ENCODE data around the gene GLYATL3. TPM values are rescaled to one million over a fixed set of nuclear protein-coding genes. Genes with fewer than 3 reads are reported as not detected.
A peak's percentile ranks its signal among the peaks of the same experiment; 100 is the strongest.

The GLYATL3 gene
- total RNA-seq, 1 donor from 2014 or later: not detected

DNA sequence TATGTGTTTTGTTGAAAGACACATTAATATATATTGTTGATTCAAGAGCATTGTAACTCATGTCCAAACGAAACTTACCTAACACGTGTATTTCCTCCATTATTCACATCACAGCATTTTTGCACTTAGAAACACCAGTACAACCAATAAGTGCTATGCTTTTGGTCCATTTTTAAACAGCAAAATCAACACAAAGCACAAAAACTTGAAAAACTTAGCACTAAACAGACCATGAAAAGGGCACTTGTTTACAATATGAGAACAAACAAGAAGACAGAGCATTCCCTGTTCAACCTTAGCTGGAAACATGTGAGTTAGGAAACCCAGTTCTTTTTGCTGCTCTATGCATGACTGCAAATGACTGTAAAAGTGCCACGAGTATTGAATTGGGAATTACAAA lies 9.6 kb downstream of the GLYATL3 start:
- no peak for ATAC-seq
- no peak for DNase-seq (ENCODE audit: low spot score)
- intact Hi-C loops (cut with DNase I): no loop called here

DNA sequence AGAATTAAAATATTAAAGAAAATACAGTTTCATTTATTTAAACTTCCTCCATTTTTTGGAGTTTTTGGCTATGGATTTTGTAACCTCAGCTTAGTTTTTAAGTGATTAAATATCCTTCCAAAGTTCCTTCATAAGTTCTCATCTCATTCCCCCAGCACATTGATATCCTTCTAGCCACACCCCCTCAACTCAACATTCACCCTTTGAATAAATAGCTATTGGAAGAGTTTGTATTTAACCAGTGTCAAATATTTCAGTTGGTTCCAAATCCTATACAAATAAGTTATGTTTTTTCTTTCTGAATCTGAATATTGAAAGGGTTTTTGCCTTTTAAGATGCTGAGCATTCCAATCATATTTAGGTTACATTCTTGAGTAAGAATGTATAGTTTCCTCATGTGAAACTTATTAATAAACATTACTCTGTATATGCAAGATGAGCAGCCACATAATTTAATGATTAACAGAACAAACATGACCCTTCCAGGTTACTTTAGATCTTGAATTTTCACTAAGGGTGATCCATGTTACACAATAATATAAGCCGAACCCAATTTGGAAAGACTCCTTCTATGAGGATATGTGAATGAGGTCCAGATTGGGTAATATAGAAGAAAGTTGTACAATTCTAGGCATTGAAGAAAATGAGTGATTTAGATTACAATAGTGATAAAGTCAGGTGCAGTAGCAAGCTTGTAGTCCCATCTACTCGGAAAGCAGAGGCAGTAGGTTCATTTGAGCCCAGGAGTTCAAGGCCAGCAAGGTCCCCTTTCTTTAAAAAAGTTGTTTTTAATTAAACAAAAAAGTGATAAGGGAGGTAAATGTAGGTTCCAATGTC lies 13.6 kb downstream of the GLYATL3 start:
- ATAC-seq (no peak), DNase-seq (ENCODE audit: low spot score) (no peak)
- intact Hi-C loops (cut with DNase I): no loop called here

- DNase-seq (ENCODE audit: low spot score) (no peak), ATAC-seq (no peak)
- intact Hi-C loops (cut with DNase I): no loop called here
These were observed 15.1 kb downstream of the GLYATL3 start for GRCh38 chr6:49514571-49515484.

DNA sequence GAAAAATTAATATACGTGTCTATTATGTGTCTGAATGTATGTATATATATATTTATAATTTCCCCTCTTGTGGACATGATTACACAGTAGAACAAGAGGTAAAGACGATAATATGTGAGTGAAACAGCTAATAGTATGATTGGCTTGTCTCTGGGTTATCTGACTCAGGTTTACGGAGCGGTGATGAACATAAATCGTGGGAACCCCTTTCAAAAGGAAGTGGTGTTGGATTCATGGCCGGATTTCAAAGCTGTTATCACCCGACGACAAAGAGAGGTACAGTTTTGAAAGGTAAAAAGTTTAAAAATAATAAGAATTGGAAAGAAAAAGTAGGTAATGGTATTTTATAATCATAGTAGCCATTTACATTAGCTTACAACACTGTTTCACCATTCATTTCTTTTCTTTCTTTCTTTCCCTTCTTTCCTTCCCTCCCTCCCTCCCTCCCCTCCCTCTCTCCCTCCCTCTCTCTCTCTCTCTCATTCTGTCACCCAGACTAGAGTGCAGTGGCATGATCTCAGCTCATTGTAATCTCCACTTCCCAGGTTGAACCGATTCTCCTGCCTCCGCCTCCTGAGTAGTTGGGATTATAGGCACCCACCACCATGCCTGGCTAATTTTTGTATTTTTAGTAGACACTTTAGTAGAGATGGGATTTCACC lies 15.9 kb downstream of the GLYATL3 start:
- DNase-seq (ENCODE audit: low spot score): no peak
- no peak for ATAC-seq
- intact Hi-C loops (cut with DNase I): no loop called here

- intact Hi-C loops (cut with DNase I): no loop called here
- DNase-seq (ENCODE audit: low spot score): no peak
- ATAC-seq: no peak
These were observed 16.4 kb downstream of the GLYATL3 start for GRCh38 chr6:49516147-49516505.

DNA sequence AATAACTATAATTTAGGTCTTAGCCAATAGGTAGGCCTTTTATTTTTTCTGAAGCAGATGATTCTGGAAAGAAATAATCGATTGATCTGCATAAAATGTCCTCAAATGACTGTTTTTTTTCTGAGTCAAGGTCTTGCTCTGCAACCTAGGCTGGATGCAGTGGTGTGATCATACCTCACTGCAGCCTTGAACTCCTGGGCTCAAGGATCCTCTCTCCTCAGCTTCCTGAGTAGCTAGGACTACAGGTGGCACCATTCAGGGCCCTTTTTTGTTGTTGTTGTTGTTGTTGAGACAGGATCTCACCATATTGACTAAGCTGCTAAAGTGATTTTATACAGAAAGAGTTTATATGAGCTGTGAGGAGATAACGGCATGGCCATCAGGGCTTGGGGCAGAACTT lies 18.2 kb downstream of the GLYATL3 start:
- intact Hi-C loops (cut with DNase I): no loop called here
- no peak for DNase-seq (ENCODE audit: low spot score)
- ATAC-seq: no peak

DNA sequence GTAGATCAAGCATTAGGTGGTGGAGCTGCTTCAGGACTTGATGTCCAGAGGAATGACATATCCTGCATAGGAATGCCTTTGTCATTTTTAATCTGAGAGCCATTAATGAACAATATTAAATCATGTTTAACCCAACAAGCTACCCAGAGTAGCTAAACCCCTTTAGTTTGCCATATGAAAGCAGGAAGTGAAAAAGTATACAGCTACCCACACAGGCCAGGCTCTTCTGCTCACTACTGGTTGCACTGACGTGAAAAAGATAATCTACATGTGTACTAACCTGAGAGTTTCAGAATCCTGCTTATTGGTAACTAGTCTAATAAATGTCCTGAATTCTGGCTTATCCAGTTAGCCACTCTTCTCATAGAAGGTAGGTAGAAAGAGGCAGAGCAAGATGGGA lies 19.9 kb downstream of the GLYATL3 start:
- intact Hi-C loops (cut with DNase I): no loop called here
- ATAC-seq: no peak
- DNase-seq (ENCODE audit: low spot score): no peak

DNA sequence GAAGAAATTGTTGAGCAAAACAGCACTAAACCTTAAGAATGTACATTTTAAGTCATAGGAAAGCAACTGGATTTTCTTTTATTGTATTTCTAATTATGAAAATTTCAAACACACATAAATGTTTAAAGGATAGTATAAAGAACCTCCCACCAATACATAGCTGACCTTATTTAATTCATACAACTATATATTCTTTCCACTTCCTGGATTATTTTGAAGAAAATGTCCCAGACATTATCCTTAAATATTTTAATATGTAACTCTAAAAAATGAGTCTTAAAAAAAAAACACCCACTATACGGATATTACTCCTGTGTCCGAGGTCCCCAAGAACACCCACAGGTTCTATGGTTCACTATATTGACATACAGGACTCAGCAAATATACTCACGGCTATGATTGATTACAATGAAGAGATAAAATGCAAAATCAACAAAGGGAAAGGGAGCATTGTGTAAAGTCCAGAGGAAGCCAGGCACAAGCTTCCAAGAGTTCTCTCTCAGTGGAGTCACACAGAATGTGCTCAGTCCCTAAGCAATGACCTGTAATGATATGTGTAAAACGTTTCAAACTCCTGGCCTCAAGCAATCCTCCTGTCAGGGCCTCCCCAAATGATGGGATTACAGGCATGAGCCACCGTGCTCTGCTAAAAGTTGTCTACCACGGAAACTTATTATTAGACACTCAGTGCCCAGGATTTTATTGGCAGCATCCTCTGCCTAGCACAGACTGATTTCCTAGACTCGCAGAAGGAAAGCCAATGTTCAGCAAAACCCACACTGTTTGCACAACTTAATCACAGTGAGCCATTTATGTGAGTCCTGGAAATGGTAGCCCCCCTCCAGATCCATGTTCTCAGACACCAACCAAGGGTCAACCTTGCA lies 23.2 kb downstream of the GLYATL3 start:
- ATAC-seq (no peak), DNase-seq (ENCODE audit: low spot score) (no peak)
- intact Hi-C loops (cut with DNase I): no loop called here

GRCh38 chr6:49523901-49524300 lies 24.2 kb downstream of the GLYATL3 start:
- intact Hi-C loops (cut with DNase I): no loop called here
- ATAC-seq: no peak
- DNase-seq (ENCODE audit: low spot score): no peak

GRCh38 chr6:49524541-49524940 lies 24.8 kb downstream of the GLYATL3 start:
- ATAC-seq (no peak), DNase-seq (ENCODE audit: low spot score) (no peak)
- intact Hi-C loops (cut with DNase I): no loop called here

DNA sequence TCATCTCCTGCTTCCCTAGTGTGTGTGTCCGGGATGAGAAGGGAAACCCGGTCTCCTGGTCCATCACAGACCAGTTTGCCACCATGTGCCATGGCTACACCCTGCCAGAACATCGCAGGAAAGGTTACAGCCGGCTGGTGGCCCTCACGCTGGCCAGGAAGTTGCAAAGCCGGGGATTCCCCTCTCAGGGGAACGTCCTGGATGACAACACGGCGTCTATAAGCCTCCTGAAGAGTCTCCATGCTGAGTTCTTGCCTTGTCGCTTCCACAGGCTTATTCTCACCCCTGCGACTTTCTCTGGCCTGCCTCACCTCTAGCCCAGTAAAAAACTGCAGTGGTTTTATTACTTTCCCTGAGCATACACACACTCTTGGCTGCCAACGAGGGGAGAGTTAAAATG lies 26.9 kb downstream of the GLYATL3 start:
- ATAC-seq (no peak), DNase-seq (ENCODE audit: low spot score) (no peak)
- intact Hi-C loops (cut with DNase I): no loop called here

DNA sequence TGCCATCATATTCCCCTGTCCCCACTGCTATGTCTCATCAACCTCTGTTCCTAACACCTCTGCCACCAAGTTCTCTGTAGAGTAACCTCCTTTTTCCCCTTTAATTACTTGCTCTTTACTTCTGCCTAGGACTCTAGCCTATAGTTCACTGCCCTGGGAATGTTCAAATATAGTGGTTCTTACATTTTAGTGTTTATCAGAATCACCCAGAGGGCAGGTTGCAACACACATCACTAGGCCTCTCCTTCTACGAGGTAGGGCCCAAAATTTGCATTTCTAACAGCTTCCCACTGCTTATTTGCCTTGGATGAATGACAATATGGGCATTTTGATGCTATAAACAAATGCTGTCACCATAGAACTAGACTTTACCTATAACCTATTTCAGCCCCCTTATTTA lies 27.6 kb downstream of the GLYATL3 start:
- no peak for ATAC-seq
- intact Hi-C loops (cut with DNase I): no loop called here
- no peak for DNase-seq (ENCODE audit: low spot score)

DNA sequence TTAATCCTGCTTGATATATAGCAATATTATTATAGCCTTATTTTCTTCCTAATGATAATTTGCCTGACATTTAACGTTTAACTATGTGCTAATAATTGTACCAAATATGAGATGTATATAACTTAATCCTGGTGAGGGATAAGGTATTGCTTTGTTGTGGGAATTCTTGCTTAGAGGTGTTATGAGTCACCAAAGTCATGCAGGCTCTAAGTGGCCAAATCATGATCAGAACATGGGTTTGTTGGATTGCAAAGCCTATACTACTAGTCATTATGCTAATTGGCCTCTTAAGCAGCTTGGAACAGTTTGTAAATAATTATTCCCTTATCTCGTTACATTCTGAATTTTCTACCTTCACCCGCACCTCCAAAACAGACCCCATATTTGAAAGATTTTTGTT lies 28.8 kb downstream of the GLYATL3 start:
- DNase-seq (ENCODE audit: low spot score): no peak
- no peak for ATAC-seq
- intact Hi-C loops (cut with DNase I): no loop called here

GRCh38 chr6:49530141-49530776 lies 30.5 kb downstream of the GLYATL3 start:
- DNase-seq (ENCODE audit: low spot score) (no peak), ATAC-seq (no peak)
- intact Hi-C loops (cut with DNase I): no loop called here

GRCh38 chr6:49531774-49532569 lies 32.2 kb downstream of the GLYATL3 start:
- intact Hi-C loops (cut with DNase I): no loop called here
- DNase-seq (ENCODE audit: low spot score): no peak

DNA sequence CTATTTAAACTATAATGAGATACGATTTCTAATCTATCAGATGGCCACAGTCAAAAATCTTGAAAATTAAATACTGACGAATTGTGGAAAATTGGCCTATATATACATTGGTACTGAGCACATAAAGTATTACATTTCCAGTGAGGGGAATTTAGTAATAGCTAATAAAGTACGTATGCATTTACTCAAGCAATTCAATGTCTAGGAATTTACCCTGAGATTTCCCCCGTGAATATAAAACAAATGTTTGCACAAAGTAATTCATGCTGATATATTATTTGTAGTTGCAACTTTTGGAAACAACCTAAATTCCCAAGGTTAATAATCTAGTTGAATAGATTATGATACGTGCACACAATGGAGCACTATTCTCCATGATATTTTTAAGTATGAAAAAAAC lies 36.1 kb downstream of the GLYATL3 start:
- ATAC-seq (no peak), DNase-seq (ENCODE audit: low spot score) (no peak)
- intact Hi-C loops (cut with DNase I): loop anchor here (5.0 kb wide), 1 partner anchor 1347 kb away; no protein-coding TSS in a partner anchor

More at GRCh38 chr6:49531774-49532569, 32.2 kb downstream of the GLYATL3 start:
- ATAC-seq: peak; percentile 75

DNA sequence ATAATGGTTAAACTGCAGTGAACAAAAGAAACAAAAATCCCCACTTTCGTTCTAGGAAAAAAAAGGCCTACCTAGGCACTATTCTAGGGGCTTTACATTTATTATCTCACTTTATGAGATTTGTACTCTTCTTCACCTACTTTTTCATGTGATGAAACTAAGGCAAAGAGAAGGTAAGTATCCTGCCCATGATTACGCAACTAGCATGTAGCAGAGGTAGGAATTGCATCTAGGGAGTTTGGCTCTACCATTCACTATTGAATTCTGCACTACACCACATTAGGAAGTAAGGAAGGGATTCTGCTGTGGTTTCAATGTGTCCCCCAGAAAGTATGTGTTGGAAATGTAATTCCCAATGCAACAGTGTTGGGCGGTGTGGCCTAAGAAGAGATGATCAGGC lies 39.4 kb downstream of the GLYATL3 start:
- intact Hi-C loops (cut with DNase I): loop anchor here (5.0 kb wide), 1 partner anchor 1343 kb away; no protein-coding TSS in a partner anchor
- no peak for DNase-seq (ENCODE audit: low spot score)
- ATAC-seq: no peak

Data from sciatic nerve (tissue), 2 donors.